ENCODE measurements around the gene CAMKV. TPM values are rescaled to one million over a fixed set of nuclear protein-coding genes. Genes with fewer than 3 reads are reported as not detected.
"Not testable (repeated sequence)": the region's sequence is repeated elsewhere in the genome, so short reads cannot be mapped to it uniquely, and the experiment has no call there.

Gene CAMKV
- total RNA-seq, 2 experiments from 2014 or later, result 1.8 to 2.1 TPM

GRCh38 chr3:49906073-49906743 is 36.5 kb upstream of the CAMKV start:
- intact Hi-C loops (cut with micrococcal nuclease), result loop anchor here (5.0 kb wide), 1 partner anchor 104 kb away; the partner anchor contains the start of gene INKA1
- peaks cover 20% of the 10 kb centered on the region for H3K4me1 Mint-ChIP-seq (ENCODE audit: low read depth)
- peak; percentile 38 for ATAC-seq
- no peak overlapping the region for H3K4me3 Mint-ChIP-seq
- peak; percentile 71 for TF ChIP-seq CTCF (IDR thresholded peaks at IDR 0.05)
- DNase-seq, result peak; percentile 79
- peak overlapping the region; percentile 52 for H3K27ac Mint-ChIP-seq
- CTCF ChIA-PET, result interaction anchor here (0.6 to 3.2 kb wide), 10 partner anchors 10 to 366 kb away, joined by 3 to 19 read pairs (median 4); partner anchors contain the start of genes INKA1 and MON1A
- POLR2A ChIA-PET, result interaction anchor here (1.2 kb wide), 1 partner anchor 17 kb away, joined by 3 read pairs; no protein-coding TSS in a partner anchor
- H3K27me3 Mint-ChIP-seq, result no peaks in the 10 kb centered on the region
- peaks cover 8% of the 10 kb centered on the region for H3K36me3 Mint-ChIP-seq (ENCODE audit: low read depth)
- no peaks in the 10 kb centered on the region for H3K9me3 Mint-ChIP-seq

- peaks cover 20% of the 10 kb centered on the region for H3K4me1 Mint-ChIP-seq (ENCODE audit: low read depth)
- H3K27me3 Mint-ChIP-seq; DNase-seq; intact Hi-C loops (cut with micrococcal nuclease); H3K36me3 Mint-ChIP-seq (ENCODE audit: low read depth); ATAC-seq; H3K9me3 Mint-ChIP-seq: not testable (repeated sequence)
- ChIA-PET CTCF (interaction anchor here (3.2 kb wide), 1 partner anchor 65 kb away, joined by 19 read pairs; no protein-coding TSS in a partner anchor), POLR2A (interaction anchor here (0.5 to 1.8 kb wide), 4 partner anchors 11 to 44 kb away, joined by 3 to 6 read pairs (median 4); no protein-coding TSS in a partner anchor)
- peak overlapping the region; percentile 94 for H3K27ac Mint-ChIP-seq
- peak overlapping the region; percentile 96 for H3K4me3 Mint-ChIP-seq
Measured at GRCh38 chr3:49904448-49904847, 34.7 kb upstream of the CAMKV start.

- CTCF ChIA-PET, result interaction anchor here (1.3 to 3.2 kb wide), 2 partner anchors 64 to 65 kb away, joined by 4 to 19 read pairs; no protein-coding TSS in a partner anchor
- intact Hi-C loops (cut with micrococcal nuclease), result no loop called here
- POLR2A ChIA-PET, result interaction anchor here (0.6 to 1.8 kb wide), 4 partner anchors 15 to 185 kb away, joined by 3 to 6 read pairs (median 4); no protein-coding TSS in a partner anchor
Measured at GRCh38 chr3:49903451-49904424, 34.0 kb upstream of the CAMKV start, which contains the start of gene MST1R. TSS of gene MST1R (minus strand) at chr3:49903873. CDS start at chr3:49903609, 264 bp downstream.

GRCh38 chr3:49902511-49903345 is 33.0 kb upstream of the CAMKV start:
- DNase-seq (no peak), ATAC-seq (no peak)
- Mint-ChIP-seq H3K9me3 (no peaks in the 10 kb centered on the region), H3K4me3 (no peak overlapping the region), H3K4me1 (ENCODE audit: low read depth) (peaks cover 20% of the 10 kb centered on the region), H3K36me3 (ENCODE audit: low read depth) (peaks cover 2% of the 10 kb centered on the region), H3K27ac (no peak overlapping the region), H3K27me3 (no peaks in the 10 kb centered on the region)
- CTCF ChIA-PET, result interaction anchor here (1.3 to 3.4 kb wide), 2 partner anchors 63 to 100 kb away, joined by 4 to 12 read pairs; partner anchors contain the start of gene INKA1
- POLR2A ChIA-PET, result interaction anchor here (0.7 to 1.3 kb wide), 4 partner anchors 21 to 184 kb away, joined by 3 to 4 read pairs (median 3); no protein-coding TSS in a partner anchor
- intact Hi-C loops (cut with micrococcal nuclease), result no loop called here
- no peak for TF ChIP-seq CTCF (IDR thresholded peaks at IDR 0.05)

More at GRCh38 chr3:49903451-49904424, 34.0 kb upstream of the CAMKV start, which contains the start of gene MST1R:
- Mint-ChIP-seq H3K27ac (peak within 1 kb of the TSS; percentile 94), H3K4me1 (ENCODE audit: low read depth) (peaks cover 20% of the 10 kb centered on the region), H3K9me3 (no peaks in the 10 kb centered on the region), H3K27me3 (no peaks in the 10 kb centered on the region), H3K4me3 (peak within 1 kb of the TSS; percentile 96), H3K36me3 (ENCODE audit: low read depth) (peaks cover 2% of the 10 kb centered on the region)
- DNase-seq (peak; percentile 93), ATAC-seq (peak; percentile 98)
- no peak for TF ChIP-seq CTCF (IDR thresholded peaks at IDR 0.05)

All from activated CD8-positive, alpha-beta T cell treated with anti-CD3 and anti-CD28 coated beads for 36 hours (primary cell).